ENCODE results near the gene OR2A5. TPM values are rescaled to one million over a fixed set of nuclear protein-coding genes. Genes with fewer than 3 reads are reported as not detected.

Gene OR2A5
- total RNA-seq, 2 experiments from 2014 or later, result not detected

GRCh38 chr7:144090667-144091066 is 41.9 kb downstream of the OR2A5 start:
- H3K4me1 Mint-ChIP-seq (ENCODE audit: low read depth), result no peaks in the 10 kb centered on the region
- no peak overlapping the region for H3K27ac Mint-ChIP-seq
- ChIA-PET POLR2A (no interaction called here), CTCF (no interaction called here)
- no peaks in the 10 kb centered on the region for H3K36me3 Mint-ChIP-seq (ENCODE audit: low read depth)
- no peak overlapping the region for H3K4me3 Mint-ChIP-seq
- no peak for ATAC-seq
- H3K27me3 Mint-ChIP-seq (ENCODE audit: low read depth), result peaks cover 4% of the 10 kb centered on the region
- H3K9me3 Mint-ChIP-seq (ENCODE audit: insufficient read depth), result peaks cover 4% of the 10 kb centered on the region
- DNase-seq, result no peak

DNA sequence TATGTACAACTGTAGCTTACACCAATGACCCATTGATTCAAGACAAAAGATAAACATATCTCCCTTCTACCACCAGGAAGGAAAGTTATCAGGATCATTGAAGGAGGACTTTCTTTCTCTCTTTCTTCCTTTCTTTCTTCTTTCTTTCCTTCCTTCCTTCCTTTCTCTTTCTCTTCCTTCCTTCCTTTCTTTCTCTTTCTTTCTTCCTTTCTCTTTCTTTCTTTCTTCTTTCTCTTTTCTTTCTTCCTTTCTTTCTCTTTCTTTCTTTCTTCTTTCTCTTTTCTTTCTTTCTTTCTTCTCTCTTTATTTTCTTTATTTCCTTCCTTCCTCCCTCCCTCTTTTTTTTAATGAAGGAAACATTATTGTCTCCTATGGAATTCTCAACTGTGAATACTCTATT is 50.0 kb downstream of the OR2A5 start:
- CTCF ChIA-PET, result interaction anchor here (2.0 kb wide), 1 partner anchor 29 kb away, joined by 7 read pairs; no protein-coding TSS in a partner anchor
- no peak for ATAC-seq

DNA sequence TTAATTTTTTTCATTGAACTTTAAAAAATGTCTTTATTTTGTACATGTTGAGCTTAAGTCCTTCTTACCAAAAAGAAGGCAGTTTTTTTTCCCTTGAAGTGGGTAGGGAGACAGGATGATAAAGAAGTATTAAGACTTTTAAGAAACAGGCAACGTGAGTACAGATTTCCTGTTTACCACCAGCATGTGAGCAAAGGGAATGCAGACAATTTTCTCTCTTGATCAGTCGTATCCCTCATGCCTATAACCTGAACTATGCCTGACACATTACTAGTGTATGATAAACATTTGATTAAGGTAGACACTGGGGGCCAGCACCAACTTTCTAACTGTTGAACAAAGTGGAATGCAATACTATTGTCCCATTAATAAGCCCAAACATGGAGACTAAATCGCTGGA is 51.9 kb downstream of the OR2A5 start:
- Mint-ChIP-seq H3K36me3 (ENCODE audit: low read depth) (no peaks in the 10 kb centered on the region), H3K9me3 (ENCODE audit: insufficient read depth) (no peaks in the 10 kb centered on the region)
- POLR2A ChIA-PET, result no interaction called here

More for the DNA sequence above, 50.0 kb downstream of the OR2A5 start:
- POLR2A ChIA-PET, result no interaction called here
- Mint-ChIP-seq H3K4me3 (no peak overlapping the region), H3K9me3 (ENCODE audit: insufficient read depth) (no peaks in the 10 kb centered on the region), H3K36me3 (ENCODE audit: low read depth) (no peaks in the 10 kb centered on the region), H3K27ac (no peak overlapping the region), H3K4me1 (ENCODE audit: low read depth) (no peaks in the 10 kb centered on the region), H3K27me3 (ENCODE audit: low read depth) (peaks cover 4% of the 10 kb centered on the region)
- no peak for DNase-seq

DNA sequence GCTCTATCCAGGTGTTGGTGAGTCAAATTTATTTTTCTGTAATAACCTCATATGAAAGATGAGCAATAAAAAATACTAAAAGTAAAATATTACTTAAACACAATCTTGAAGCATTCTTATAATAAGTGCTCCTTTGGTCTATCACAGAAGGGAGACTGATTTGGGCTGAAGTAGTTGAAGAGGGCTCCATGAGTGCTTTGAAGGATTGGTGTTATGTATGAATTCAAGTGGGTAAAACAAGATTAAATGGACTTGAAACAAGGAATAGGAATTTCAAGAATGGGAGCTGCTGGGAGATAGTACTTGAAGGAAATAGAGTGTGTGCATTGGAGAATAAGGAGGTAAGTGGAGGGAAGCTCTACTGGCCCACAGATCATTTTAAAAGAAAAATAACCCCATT is 53.3 kb downstream of the OR2A5 start:
- POLR2A ChIA-PET, result no interaction called here
- ATAC-seq (no peak), DNase-seq (no peak)
- Mint-ChIP-seq H3K36me3 (ENCODE audit: low read depth) (no peaks in the 10 kb centered on the region), H3K4me1 (ENCODE audit: low read depth) (no peaks in the 10 kb centered on the region), H3K27me3 (ENCODE audit: low read depth) (peaks cover 6% of the 10 kb centered on the region), H3K4me3 (no peak overlapping the region), H3K27ac (no peak overlapping the region), H3K9me3 (ENCODE audit: insufficient read depth) (no peaks in the 10 kb centered on the region)
- CTCF ChIA-PET, result no interaction called here

More for the DNA sequence above, 51.9 kb downstream of the OR2A5 start:
- Mint-ChIP-seq H3K27ac (no peak overlapping the region), H3K4me1 (ENCODE audit: low read depth) (no peaks in the 10 kb centered on the region), H3K27me3 (ENCODE audit: low read depth) (peaks cover 4% of the 10 kb centered on the region), H3K4me3 (no peak overlapping the region)
- ATAC-seq (no peak), DNase-seq (no peak)
- CTCF ChIA-PET, result no interaction called here

GRCh38 chr7:144105211-144105610 is 56.5 kb downstream of the OR2A5 start:
- DNase-seq, result no peak

More at GRCh38 chr7:144105211-144105610, 56.5 kb downstream of the OR2A5 start:
- Mint-ChIP-seq H3K4me1 (ENCODE audit: low read depth) (no peaks in the 10 kb centered on the region), H3K27me3 (ENCODE audit: low read depth) (peaks cover 4% of the 10 kb centered on the region), H3K36me3 (ENCODE audit: low read depth) (no peaks in the 10 kb centered on the region), H3K27ac (no peak overlapping the region), H3K9me3 (ENCODE audit: insufficient read depth) (no peaks in the 10 kb centered on the region), H3K4me3 (no peak overlapping the region)
- no peak for ATAC-seq
- ChIA-PET CTCF (no interaction called here), POLR2A (no interaction called here)

Other genes starting within 250 kb of the OR2A5 start
- gene TCAF1, start 146.8 kb upstream of the OR2A5 start, total RNA-seq, result 10 to 100 TPM; 12.6 to 14.1 TPM
- gene OR2F2, start 113.7 kb upstream of the OR2A5 start, total RNA-seq, result not detected
- gene OR2F1, start 94.1 kb upstream of the OR2A5 start, total RNA-seq, result not detected
- gene OR6B1, start 48.6 kb upstream of the OR2A5 start, total RNA-seq, result not detected
- gene OR2A25, start 20.9 kb downstream of the OR2A5 start, total RNA-seq, result not detected
- gene OR2A12, start 37.3 kb downstream of the OR2A5 start, total RNA-seq, result not detected
- not detected for gene OR2A2, start 60.6 kb downstream of the OR2A5 start, total RNA-seq
- gene OR2A14, start 74.2 kb downstream of the OR2A5 start, total RNA-seq, result not detected
- under 1 TPM in 1 of 2 experiments, not detected in 1; 0.47 TPM for gene CTAGE4, start 134.5 kb downstream of the OR2A5 start, total RNA-seq
- gene ARHGEF35, start 146.9 kb downstream of the OR2A5 start, total RNA-seq, result 1 to 10 TPM; 2.4 to 2.6 TPM
- gene OR2A42, start 190.7 kb downstream of the OR2A5 start, total RNA-seq, result not detected
- gene OR2A7, start 215.8 kb downstream of the OR2A5 start, total RNA-seq, result 1 to 10 TPM; 1.5 to 1.6 TPM
- gene CTAGE8, start 220.3 kb downstream of the OR2A5 start, total RNA-seq, result 1 to 10 TPM; 2.2 TPM

Data from activated CD8-positive, alpha-beta T cell treated with anti-CD3 and anti-CD28 coated beads, Interleukin-2, amount 10 ng/mL, durations not matched to agents 7 days and 5 days (primary cell).